Liver (tissue), 9 donors: ENCODE measurements around the gene DYSF. TPM values are rescaled to one million over a fixed set of nuclear protein-coding genes. Genes with fewer than 3 reads are reported as not detected.
"Not testable (repeated sequence)": the region's sequence is repeated elsewhere in the genome, so short reads cannot be mapped to it uniquely, and the experiment has no call there.

ENCODE experiments used
- DNase-seq: peaks from one replicate; pipeline ENCODE4 v3.0.0-alpha.2; 2017; ENCODE audit warnings: low spot score
- H3K27ac ChIP-seq, 2 donors: one replicate each; pipeline ENCODE4 v1.7.0; 2013; ENCODE audit warnings: inconsistent platforms in 2 of 2, low read length in 2 of 2, control low read depth in 1 of 2, low read depth in 1 of 2, mild to moderate bottlenecking in 1 of 2
- H3K27me3 ChIP-seq, 4 donors: one replicate each; pipeline versions ENCODE4 v1.6.1 to v1.7.0; 2013; ENCODE audit warnings: low read length in 3 of 4, inconsistent platforms in 1 of 4, mild to moderate bottlenecking in 1 of 4, moderate library complexity in 1 of 4; ENCODE audit not compliant: control insufficient read depth in 4 of 4, insufficient read depth in 4 of 4
- H3K36me3 ChIP-seq, 4 donors: one replicate each; pipeline versions ENCODE4 v1.6.1 to v1.7.0; 2013; ENCODE audit warnings: low read length in 3 of 4, mild to moderate bottlenecking in 3 of 4, low read depth in 1 of 4, moderate library complexity in 1 of 4; ENCODE audit not compliant: control insufficient read depth in 4 of 4, insufficient read depth in 3 of 4
- H3K4me1 ChIP-seq, 4 donors: one replicate each; pipeline versions ENCODE4 v1.6.1 to v1.7.0; 2013; ENCODE audit warnings: low read length in 3 of 4, mild to moderate bottlenecking in 3 of 4, moderate library complexity in 1 of 4; ENCODE audit not compliant: control insufficient read depth in 4 of 4, insufficient read depth in 4 of 4
- H3K4me3 ChIP-seq, 3 donors: one replicate each; pipeline versions ENCODE4 v1.6.1 to v1.7.0; 2013; ENCODE audit warnings: low read length in 3 of 3, control low read depth in 1 of 3, low read depth in 1 of 3, mild to moderate bottlenecking in 1 of 3
- H3K9ac ChIP-seq, 2 donors: one replicate each; pipeline ENCODE4 v1.7.0; 2013; ENCODE audit warnings: low read length in 2 of 2, mild to moderate bottlenecking in 2 of 2, moderate library complexity in 2 of 2, control low read depth in 1 of 2, low read depth in 1 of 2
- H3K9me3 ChIP-seq, 4 donors: one replicate each; pipeline versions ENCODE4 v1.6.1 to v1.7.0; 2013; ENCODE audit warnings: low read length in 3 of 4; ENCODE audit not compliant: control insufficient read depth in 4 of 4
- EGR1 ChIP-seq, 2 donors: IDR thresholded peaks; 2 replicates each; pipeline ENCODE4 v1.6.1; 2016 to 2018; ENCODE audit warnings: antibody characterized with exemption in 2 of 2, low read depth in 2 of 2
- FOXA1 ChIP-seq: IDR thresholded peaks from 2 replicates; pipeline ENCODE4 v1.6.1; 2016; ENCODE audit warnings: antibody characterized with exemption
- FOXA2 ChIP-seq: IDR thresholded peaks from 2 replicates; pipeline ENCODE4 v1.6.1; 2016; ENCODE audit warnings: antibody characterized with exemption
- GABPA ChIP-seq, 2 donors: IDR thresholded peaks in 1 of 2; conservative IDR thresholded peaks in 1 of 2; 2 replicates each; pipeline ENCODE4 v1.6.1; 2016; ENCODE audit warnings: antibody characterized with exemption in 2 of 2, mild to moderate bottlenecking in 1 of 2, moderate library complexity in 1 of 2
- JUND ChIP-seq, 2 donors: IDR thresholded peaks; 2 replicates each; pipeline ENCODE4 v1.6.1; 2016; ENCODE audit warnings: antibody characterized with exemption in 2 of 2
- RAD21 ChIP-seq, 2 donors: IDR thresholded peaks; 2 replicates each; pipeline ENCODE4 v1.6.1; 2016; ENCODE audit warnings: antibody characterized with exemption in 2 of 2, mild to moderate bottlenecking in 2 of 2
- SP1 ChIP-seq: IDR thresholded peaks from 2 replicates; pipeline ENCODE4 v1.6.1; 2018; ENCODE audit warnings: antibody characterized with exemption, mild to moderate bottlenecking
- TAF1 ChIP-seq: conservative IDR thresholded peaks from 2 replicates; pipeline ENCODE4 v1.6.1; 2016; ENCODE audit warnings: antibody characterized with exemption, mild to moderate bottlenecking
- ZBTB33 ChIP-seq: IDR thresholded peaks from 2 replicates; pipeline ENCODE4 v1.6.1; 2016; ENCODE audit warnings: antibody characterized with exemption
- WGBS: extraction: QIAGEN DNeasy Blood & Tissue Kit; methylation state at CpG from one replicate; pipeline ENCODE4 v1.1.7; 2013; 5-methylcytosine and 5-hydroxymethylcytosine counted together
- polyA plus RNA-seq, 2 donors: library from polyadenylated mRNA; stranded (reverse) in 1 of 2; unstranded in 1 of 2; fragments of 200-250 nt in 1 of 2; fragments of >200 nt in 1 of 2; fragmentation: Nextera tagmentation in 1 of 2; extraction: Ambion mirVana in 1 of 2; gene quantifications; one replicate each; pipeline versions ENCODE4 v1.2.1 to v1.2.3, GENCODE V29; 2013 to 2015
- total RNA-seq, 2 donors: library from RNA; depleted of rRNA; stranded (reverse); fragments of >200 nt; gene quantifications; one replicate each; pipeline ENCODE4 v1.2.3, GENCODE V29; 2014
- TF ChIP-seq, protein P1 (sequence below): IDR thresholded peaks from 2 replicates; pipeline ENCODE4 v1.6.1; 2016; ENCODE audit warnings: antibody characterized with exemption
- TF ChIP-seq, protein P2 (sequence below): IDR thresholded peaks from 2 replicates; pipeline ENCODE4 v1.6.1; 2016; ENCODE audit warnings: antibody characterized with exemption
- TF ChIP-seq, protein P3 (sequence below): fragments of 150-350 bp; IDR thresholded peaks from 2 replicates; pipeline ENCODE4 v1.5.1; 2017; ENCODE audit warnings: improper control_type of control experiment, low read depth, low read length; ENCODE audit not compliant: missing input control
- TF ChIP-seq, protein P4 (sequence below): IDR thresholded peaks from 2 replicates; pipeline ENCODE4 v1.6.1; 2016; ENCODE audit warnings: antibody characterized with exemption, mild to moderate bottlenecking
- donor health status: healthy.
- donor health status: healthy.
- donor health status: healthy.
- donor health status: healthy.
- donor health status: healthy.

DYSF gene
- total and polyA plus RNA-seq, 4 donors: 8.5 to 20.8 (median 13.6) TPM

- TF ChIP-seq TAF1: no peak
- TF ChIP-seq, protein P1, sequence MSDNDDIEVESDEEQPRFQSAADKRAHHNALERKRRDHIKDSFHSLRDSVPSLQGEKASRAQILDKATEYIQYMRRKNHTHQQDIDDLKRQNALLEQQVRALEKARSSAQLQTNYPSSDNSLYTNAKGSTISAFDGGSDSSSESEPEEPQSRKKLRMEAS: no peak
- no peak for TF ChIP-seq JUND (IDR thresholded peaks at IDR 0.05)
- no peak for TF ChIP-seq FOXA1
- TF ChIP-seq, protein P2, sequence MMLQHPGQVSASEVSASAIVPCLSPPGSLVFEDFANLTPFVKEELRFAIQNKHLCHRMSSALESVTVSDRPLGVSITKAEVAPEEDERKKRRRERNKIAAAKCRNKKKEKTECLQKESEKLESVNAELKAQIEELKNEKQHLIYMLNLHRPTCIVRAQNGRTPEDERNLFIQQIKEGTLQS: no peak
- TF ChIP-seq ZBTB33: no peak
- no peak for TF ChIP-seq RAD21 (IDR thresholded peaks at IDR 0.05)
- no peak for TF ChIP-seq GABPA (IDR thresholded peaks at IDR 0.05 in 1 of 2, conservative IDR thresholded peaks at IDR 0.05 in 1 of 2)
- TF ChIP-seq EGR1 (IDR thresholded peaks at IDR 0.05; ENCODE audit: low read depth in 2 of 2): no peak
- TF ChIP-seq, protein P3, sequence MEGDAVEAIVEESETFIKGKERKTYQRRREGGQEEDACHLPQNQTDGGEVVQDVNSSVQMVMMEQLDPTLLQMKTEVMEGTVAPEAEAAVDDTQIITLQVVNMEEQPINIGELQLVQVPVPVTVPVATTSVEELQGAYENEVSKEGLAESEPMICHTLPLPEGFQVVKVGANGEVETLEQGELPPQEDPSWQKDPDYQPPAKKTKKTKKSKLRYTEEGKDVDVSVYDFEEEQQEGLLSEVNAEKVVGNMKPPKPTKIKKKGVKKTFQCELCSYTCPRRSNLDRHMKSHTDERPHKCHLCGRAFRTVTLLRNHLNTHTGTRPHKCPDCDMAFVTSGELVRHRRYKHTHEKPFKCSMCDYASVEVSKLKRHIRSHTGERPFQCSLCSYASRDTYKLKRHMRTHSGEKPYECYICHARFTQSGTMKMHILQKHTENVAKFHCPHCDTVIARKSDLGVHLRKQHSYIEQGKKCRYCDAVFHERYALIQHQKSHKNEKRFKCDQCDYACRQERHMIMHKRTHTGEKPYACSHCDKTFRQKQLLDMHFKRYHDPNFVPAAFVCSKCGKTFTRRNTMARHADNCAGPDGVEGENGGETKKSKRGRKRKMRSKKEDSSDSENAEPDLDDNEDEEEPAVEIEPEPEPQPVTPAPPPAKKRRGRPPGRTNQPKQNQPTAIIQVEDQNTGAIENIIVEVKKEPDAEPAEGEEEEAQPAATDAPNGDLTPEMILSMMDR: no peak
- TF ChIP-seq, protein P4, sequence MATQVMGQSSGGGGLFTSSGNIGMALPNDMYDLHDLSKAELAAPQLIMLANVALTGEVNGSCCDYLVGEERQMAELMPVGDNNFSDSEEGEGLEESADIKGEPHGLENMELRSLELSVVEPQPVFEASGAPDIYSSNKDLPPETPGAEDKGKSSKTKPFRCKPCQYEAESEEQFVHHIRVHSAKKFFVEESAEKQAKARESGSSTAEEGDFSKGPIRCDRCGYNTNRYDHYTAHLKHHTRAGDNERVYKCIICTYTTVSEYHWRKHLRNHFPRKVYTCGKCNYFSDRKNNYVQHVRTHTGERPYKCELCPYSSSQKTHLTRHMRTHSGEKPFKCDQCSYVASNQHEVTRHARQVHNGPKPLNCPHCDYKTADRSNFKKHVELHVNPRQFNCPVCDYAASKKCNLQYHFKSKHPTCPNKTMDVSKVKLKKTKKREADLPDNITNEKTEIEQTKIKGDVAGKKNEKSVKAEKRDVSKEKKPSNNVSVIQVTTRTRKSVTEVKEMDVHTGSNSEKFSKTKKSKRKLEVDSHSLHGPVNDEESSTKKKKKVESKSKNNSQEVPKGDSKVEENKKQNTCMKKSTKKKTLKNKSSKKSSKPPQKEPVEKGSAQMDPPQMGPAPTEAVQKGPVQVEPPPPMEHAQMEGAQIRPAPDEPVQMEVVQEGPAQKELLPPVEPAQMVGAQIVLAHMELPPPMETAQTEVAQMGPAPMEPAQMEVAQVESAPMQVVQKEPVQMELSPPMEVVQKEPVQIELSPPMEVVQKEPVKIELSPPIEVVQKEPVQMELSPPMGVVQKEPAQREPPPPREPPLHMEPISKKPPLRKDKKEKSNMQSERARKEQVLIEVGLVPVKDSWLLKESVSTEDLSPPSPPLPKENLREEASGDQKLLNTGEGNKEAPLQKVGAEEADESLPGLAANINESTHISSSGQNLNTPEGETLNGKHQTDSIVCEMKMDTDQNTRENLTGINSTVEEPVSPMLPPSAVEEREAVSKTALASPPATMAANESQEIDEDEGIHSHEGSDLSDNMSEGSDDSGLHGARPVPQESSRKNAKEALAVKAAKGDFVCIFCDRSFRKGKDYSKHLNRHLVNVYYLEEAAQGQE: no peak
- no peak for TF ChIP-seq SP1
- no peak for TF ChIP-seq FOXA2
- Histone ChIP-seq H3K27ac (no peak overlapping the region), H3K4me3 (no peak overlapping the region), H3K36me3 (peaks cover 0 to 7% (median under 1%) of the 10 kb centered on the region in 4 donors), H3K27me3 (no peaks in the 10 kb centered on the region), H3K9ac (no peak overlapping the region), H3K4me1 (no peaks in the 10 kb centered on the region), H3K9me3 (no peaks in the 10 kb centered on the region)
- whole genome bisulfite sequencing: 80% methylated on average over 11 of the region's 11 CpGs
- no peak for DNase-seq
Observed at GRCh38 chr2:71486881-71487640, 33.7 kb downstream of the DYSF start.

- not testable (repeated sequence) for H3K36me3 ChIP-seq, H3K4me1 ChIP-seq, H3K9ac ChIP-seq, H3K4me3 ChIP-seq, DNase-seq, H3K9me3 ChIP-seq, H3K27ac ChIP-seq, H3K27me3 ChIP-seq
- 94% methylated on average over 3 of the region's 3 CpGs for WGBS
Observed at GRCh38 chr2:71491551-71491950, 38.2 kb downstream of the DYSF start.
